Stimulated activated CD4-positive, alpha-beta T cell treated with anti-CD3 and anti-CD28 coated beads, Interleukin-4, amount 100 ng/mL, for 24 hours (primary cell): ENCODE results near the gene ZNF208.

ENCODE experiments used
- DNase-seq: peaks from one replicate; pipeline ENCODE4 v3.0.0-alpha.2; 2020

The ZNF208 gene

GRCh38 chr19:21883516-21883915, 127.2 kb downstream of the ZNF208 start:
- DNase-seq, result no peak
